K562 (cell line): ENCODE results near the gene TSSK2. TPM values are rescaled to one million over a fixed set of nuclear protein-coding genes. Genes with fewer than 3 reads are reported as not detected.
A peak's percentile ranks its signal among the peaks of the same experiment; 100 is the strongest.

Source experiments
- ATAC-seq: fragments of 200-7000 bp; cut with Tn5 transposase; 3 replicates; pipeline ENCODE4 v1.9.1; 2020; ENCODE audit warnings: moderate library complexity
- BruUV-seq: library from RNA; stranded (reverse); fragments of 400-500 nt; replicated peaks from 2 replicates; lab custom pipeline; 2021; lab: Mats Ljungman, UMichigan
- CTCF ChIA-PET: fragments of 300-600 bp; formaldehyde crosslinking; extraction: SDS; loops from one replicate; lab custom pipeline; 2021; ENCODE audit warnings: low intra/inter-chr PET ratio; lab: Yijun Ruan, JAX
- POLR2A ChIA-PET: fragments of 300-600, 350-650 bp; sonication (Branson Sonifier 250); formaldehyde crosslinking; extraction: SDS; loops from one replicate; lab custom pipeline; 2021; ENCODE audit warnings: antibody characterized with exemption, inconsistent platforms; lab: Yijun Ruan, JAX
- DNase-seq, 4 experiments: peaks; one replicate each; pipeline versions ENCODE4 v3.0.0 to v3.0.0-alpha.2; 2011 to 2018; ENCODE audit warnings: low spot score in 3 of 4, mixed read lengths in 3 of 4; ENCODE audit errors: extremely low read depth in 1 of 4
- FAIRE-seq: peaks from 2 replicates; lab custom pipeline; 2011; peaks lifted over from hg19 to GRCh38; lab: Jason Lieb, UNC
- H2AFZ ChIP-seq: 2 replicates; pipeline ENCODE4 v1.6.0; 2011; ENCODE audit warnings: low read depth, low read length, control low read depth, inconsistent platforms
- H3K27ac ChIP-seq: fragments of 200-600 bp; 3 replicates; pipeline ENCODE4 v1.8.0; 2011; ENCODE audit warnings: low read depth, mild to moderate bottlenecking, control low read depth, inconsistent platforms, low read length, moderate library complexity, mixed read lengths; ENCODE audit errors: extremely low read depth
- H3K27me3 ChIP-seq, 2 experiments: fragments of 300-600 bp in 1 of 2; 2 replicates in 1 of 2; 3 replicates in 1 of 2; pipeline versions ENCODE4 v1.6.0 to v1.8.0; 2011; ENCODE audit warnings: inconsistent platforms in 2 of 2, low read length in 2 of 2, mild to moderate bottlenecking in 1 of 2, mixed read lengths in 1 of 2, moderate library complexity in 1 of 2; ENCODE audit not compliant: control insufficient read depth in 2 of 2, insufficient read depth in 2 of 2
- H3K36me3 ChIP-seq: fragments of 300-600 bp; 3 replicates; pipeline ENCODE4 v1.8.0; 2011; ENCODE audit warnings: mild to moderate bottlenecking, low read length, inconsistent platforms; ENCODE audit not compliant: control insufficient read depth, insufficient read depth
- H3K4me1 ChIP-seq, 2 experiments: fragments of 200-600 bp in 1 of 2; replicated peaks in 1 of 2; 2 replicates in 1 of 2; 3 replicates in 1 of 2; pipeline versions ENCODE4 v1.5.1 to v1.8.0; 2011; ENCODE audit warnings: inconsistent platforms in 2 of 2, low read length in 2 of 2, mild to moderate bottlenecking in 1 of 2, mixed read lengths in 1 of 2, moderate library complexity in 1 of 2; ENCODE audit not compliant: control insufficient read depth in 2 of 2, insufficient read depth in 2 of 2
- H3K4me2 ChIP-seq: 2 replicates; pipeline ENCODE4 v1.6.1; 2011; ENCODE audit warnings: low read length, control low read depth, inconsistent platforms, mixed read lengths; ENCODE audit not compliant: insufficient read depth
- H3K4me3 ChIP-seq: fragments of 200-600 bp; sonication (generic), shearing (Covaris generic); 2 replicates; pipeline ENCODE4 v1.5.1; 2016; ENCODE audit warnings: control low read depth, inconsistent platforms
- H3K79me2 ChIP-seq: fragments of 200-600 bp; 3 replicates; pipeline ENCODE4 v1.8.0; 2011; ENCODE audit warnings: low read length, inconsistent platforms; ENCODE audit not compliant: control insufficient read depth, insufficient read depth
- H3K9ac ChIP-seq, 2 experiments: 2 replicates each; pipeline versions ENCODE4 v1.6.0 to v1.6.1; 2011; ENCODE audit warnings: low read depth in 2 of 2, low read length in 2 of 2, control low read depth in 1 of 2, inconsistent platforms in 1 of 2, mild to moderate bottlenecking in 1 of 2, mixed read lengths in 1 of 2; ENCODE audit not compliant: insufficient read depth in 1 of 2
- H3K9me1 ChIP-seq: one replicate; pipeline ENCODE4 v1.6.0; 2011; ENCODE audit warnings: inconsistent platforms, mild to moderate bottlenecking, low read length, moderate library complexity; ENCODE audit not compliant: control insufficient read depth, insufficient read depth
- H3K9me3 ChIP-seq: replicated peaks from 2 replicates; pipeline ENCODE4 v1.5.1; 2011; ENCODE audit warnings: low read depth, low read length, inconsistent platforms; ENCODE audit not compliant: control insufficient read depth, insufficient read depth
- H4K20me1 ChIP-seq: replicated peaks from 2 replicates; pipeline ENCODE4 v1.6.1; 2011; ENCODE audit warnings: low read length, inconsistent platforms, mixed read lengths; ENCODE audit not compliant: control insufficient read depth, insufficient read depth
- CHD1 ChIP-seq: fragments of 200-600 bp; sonication (generic); IDR thresholded peaks from one replicate; pipeline ENCODE4 v1.6.1; 2012; ENCODE audit warnings: mild to moderate bottlenecking, moderate library complexity, low read length, inconsistent platforms
- CTBP1 ChIP-seq: fragments of 450-650 bp; IDR thresholded peaks from 2 replicates; pipeline ENCODE4 v1.6.1; 2016; ENCODE audit warnings: borderline replicate concordance
- GTF3C2 ChIP-seq: IDR thresholded peaks from 3 replicates; pipeline ENCODE4 v1.6.1; 2011; ENCODE audit warnings: borderline replicate concordance, mild to moderate bottlenecking, moderate library complexity; ENCODE audit not compliant: insufficient read length; ENCODE audit errors: extremely low read depth
- MYC ChIP-seq, 2 experiments: fragments of 250-450 bp in 1 of 2; sonication (Bioruptor Pico) in 1 of 2; IDR thresholded peaks; 2 replicates each; pipeline versions ENCODE4 v1.5.1 to v1.6.1; 2012 to 2021; ENCODE audit warnings: low read depth in 2 of 2, borderline replicate concordance in 1 of 2, improper control_type of control experiment in 1 of 2, low read length in 1 of 2, mild to moderate bottlenecking in 1 of 2, moderate library complexity in 1 of 2
- NRF1 ChIP-seq, 2 experiments: fragments of 450-650 bp; IDR thresholded peaks in 1 of 2; conservative IDR thresholded peaks in 1 of 2; 2 replicates each; pipeline ENCODE4 v1.6.1; 2014; ENCODE audit warnings: mild to moderate bottlenecking in 2 of 2
- PHF8 ChIP-seq: fragments of 200-600 bp; sonication (generic); IDR thresholded peaks from 2 replicates; pipeline ENCODE4 v1.6.1; 2012; ENCODE audit warnings: mixed run types, mild to moderate bottlenecking, inconsistent platforms, low read length, moderate library complexity, borderline replicate concordance
- POLR2G ChIP-seq: fragments of 200-400 bp; formaldehyde crosslinking; IDR thresholded peaks from 2 replicates; pipeline ENCODE4 v1.6.1; 2017; ENCODE audit warnings: low read depth, mild to moderate bottlenecking, antibody characterized with exemption, low read length, moderate library complexity
- RAD21 ChIP-seq, 2 experiments: fragments of 250-450 bp in 1 of 2; fragments of 450-650 bp in 1 of 2; sonication (Bioruptor Pico) in 1 of 2; formaldehyde crosslinking in 1 of 2; IDR thresholded peaks in 1 of 2; conservative IDR thresholded peaks in 1 of 2; 2 replicates each; pipeline versions ENCODE4 v1.4.0 to v1.8.0; 2020 to 2022; ENCODE audit warnings: mild to moderate bottlenecking in 2 of 2, moderate library complexity in 1 of 2
- RBBP5 ChIP-seq: fragments of 200-600 bp; sonication (generic); IDR thresholded peaks from 2 replicates; pipeline ENCODE4 v1.6.1; 2012; ENCODE audit warnings: borderline replicate concordance, mild to moderate bottlenecking, low read length, control low read depth, inconsistent platforms; ENCODE audit not compliant: insufficient read depth, poor library complexity, severe bottlenecking
- RBM22 ChIP-seq: fragments of 200-400 bp; formaldehyde crosslinking; IDR thresholded peaks from 2 replicates; pipeline ENCODE4 v1.6.1; 2018; ENCODE audit warnings: low read length, low read depth; ENCODE audit not compliant: poor library complexity, severe bottlenecking
- RCOR1 ChIP-seq, 2 experiments: IDR thresholded peaks; 2 replicates each; pipeline ENCODE4 v1.6.1; 2012; ENCODE audit warnings: low read depth in 2 of 2, low read length in 2 of 2, borderline replicate concordance in 1 of 2, improper control_type of control experiment in 1 of 2
- SIX5 ChIP-seq, 2 experiments: IDR thresholded peaks; 2 replicates each; pipeline ENCODE4 v1.6.1; 2011; ENCODE audit warnings: low read length in 2 of 2, borderline replicate concordance in 1 of 2, low read depth in 1 of 2, mild to moderate bottlenecking in 1 of 2, moderate library complexity in 1 of 2; ENCODE audit not compliant: insufficient read depth in 1 of 2
- SMC3 ChIP-seq: conservative IDR thresholded peaks from 2 replicates; pipeline ENCODE4 v1.6.1; 2011; ENCODE audit warnings: low read depth, low read length, improper control_type of control experiment; ENCODE audit not compliant: insufficient read depth
- ZNF217 ChIP-seq: sonication (generic); formaldehyde crosslinking; IDR thresholded peaks from 2 replicates; pipeline ENCODE4 v1.8.0; 2022; ENCODE audit warnings: mild to moderate bottlenecking, missing genetic modification reagents
- ZNF23 ChIP-seq: fragments of 250-450 bp; sonication (Bioruptor Pico); IDR thresholded peaks from 2 replicates; pipeline ENCODE4 v1.4.0; 2020; ENCODE audit warnings: mild to moderate bottlenecking
- WGBS: fragments of 100-300 bp; shearing (Covaris generic); methylation state at CpG from one replicate; pipeline ENCODE4 v1.1.6; 2016; ENCODE audit warnings: low coverage, mixed read lengths; ENCODE audit not compliant: insufficient coverage; ENCODE audit errors: missing lambda C conversion rate; 5-methylcytosine and 5-hydroxymethylcytosine counted together
- in situ Hi-C: fragments of 300-500 bp; cut with MboI; formaldehyde crosslinking; loops from 4 replicates; pipeline ENCODE4 v1.15.0; 2018; ENCODE audit warnings: inconsistent platforms, mixed read lengths
- intact Hi-C: fragments of 100-400 bp; cut with micrococcal nuclease; formaldehyde crosslinking; loops from 2 replicates; pipeline ENCODE4 v1.14.2; 2022
- polyA plus RNA-seq, 8 experiments: library from polyadenylated mRNA; depleted of rRNA in 4 of 8; stranded (reverse) in 5 of 8; unstranded in 3 of 8; fragments of >200 nt; fragmentation: Nextera tagmentation in 2 of 8; fragmentation: Illumina TruSeq in 1 of 8; extraction: Ambion mirVana in 2 of 8; extraction: Trizol in 1 of 8; gene quantifications; 2 replicates each; pipeline versions ENCODE4 v1.2.1 to v1.2.3, GENCODE V29; 2011 to 2014; ENCODE audit warnings: inconsistent platforms in 1 of 8, missing spikeins in 1 of 8
- total RNA-seq, 7 experiments: library from RNA; depleted of rRNA in 6 of 7; stranded (reverse); fragments of >200 nt in 6 of 7; fragmentation: Illumina TruSeq in 2 of 7; extraction: Trizol in 2 of 7; gene quantifications; 2 replicates each; pipeline versions ENCODE4 v1.2.1 to v1.2.3, GENCODE V29; 2011 to 2021; ENCODE audit warnings: low replicate concordance in 1 of 7

The TSSK2 gene
- total and polyA plus RNA-seq, 9 of the 15 experiments (the other 6 are each of a cell fraction or from before 2014, with no cell fraction given) = 0.04 TPM; not detected in 8

DNA sequence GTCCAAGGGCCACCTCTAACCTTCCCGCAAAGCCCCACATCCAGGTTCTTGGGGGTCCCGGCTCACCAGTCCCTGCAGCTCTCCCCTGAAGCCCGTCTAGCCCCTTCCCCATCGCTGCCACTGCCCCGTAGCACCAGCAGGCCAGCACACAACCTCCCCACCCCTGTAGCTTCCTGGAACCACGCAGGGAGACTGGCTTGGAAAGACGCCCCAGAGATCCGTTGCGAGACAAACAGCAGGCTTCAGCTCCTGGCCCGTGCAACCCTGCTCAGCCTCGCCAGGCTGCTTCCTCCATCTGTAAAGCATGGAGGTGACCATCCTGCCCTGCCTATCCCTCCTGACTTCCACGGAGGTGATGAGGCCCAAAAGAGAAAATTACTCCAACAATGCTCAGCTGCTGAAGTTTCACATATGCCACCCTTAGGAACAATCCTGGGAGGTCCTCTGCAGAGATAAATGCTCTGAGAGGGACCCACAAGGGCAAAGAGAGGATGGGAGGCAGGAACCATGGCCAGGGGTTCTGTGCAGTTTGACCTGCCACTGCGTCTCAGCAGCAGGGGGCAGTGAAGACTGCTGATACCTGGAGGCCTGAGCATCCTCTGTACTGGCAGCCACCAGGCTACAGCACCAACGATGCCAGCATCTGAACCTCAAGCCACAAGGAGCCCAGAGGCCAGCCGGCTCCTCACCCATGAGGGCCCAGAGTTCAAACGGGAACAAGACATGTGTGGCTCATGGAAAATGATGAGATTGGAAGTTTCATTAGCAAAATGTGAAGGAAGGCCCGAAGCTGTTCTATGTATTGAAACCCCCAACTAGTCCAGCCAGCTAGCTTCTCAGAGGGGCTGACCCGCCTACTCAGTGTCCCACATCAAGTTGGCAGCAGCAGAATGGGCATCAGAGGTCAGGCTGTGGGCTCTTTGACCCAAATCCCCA lies 25.0 kb upstream of the TSSK2 start:
- Histone ChIP-seq H3K4me3 (no peak overlapping the region), H3K36me3 (peaks cover 37% of the 10 kb centered on the region), H3K4me2 (no peak overlapping the region), H4K20me1 (peaks cover 39% of the 10 kb centered on the region), H3K9me1 (peaks cover 5% of the 10 kb centered on the region), H3K27ac (no peak overlapping the region), H3K79me2 (peaks cover 90% of the 10 kb centered on the region), H3K27me3 (no peaks in the 10 kb centered on the region), H3K9ac (peak overlapping the region in 1 of 2 experiments; percentile 38; a peak in 1 of 4 replicates), H2AFZ (no peak overlapping the region), H3K4me1 (peaks cover 29 to 39% of the 10 kb centered on the region in 2 experiments), H3K9me3 (no peaks in the 10 kb centered on the region)
- DNase-seq (peak; percentile 63 to 73 (median 64)), ATAC-seq (peak; percentile 52), FAIRE-seq (no peak)
- 72% methylated on average over 18 of the region's 18 CpGs for WGBS
- CTCF ChIA-PET = interaction anchor here (0.6 to 0.7 kb wide), 3 partner anchors 39 to 523 kb away, joined by 3 read pairs; partner anchors contain the start of gene UFD1
- no TSS peak for BruUV-seq
- POLR2A ChIA-PET = interaction anchor here (0.6 to 6.0 kb wide), 7 partner anchors 9 to 1971 kb away, joined by 3 to 67 read pairs (median 4); partner anchors contain the start of gene DGCR2
- in situ Hi-C loops = no loop called here
- intact Hi-C loops = no loop called here
- TF ChIP-seq RCOR1 (IDR thresholded peaks at IDR 0.05; ENCODE audit: borderline replicate concordance in 1 of 2, low read depth in 2 of 2, low read length in 2 of 2) (peak in 1 of 2 experiments; percentile 79; a peak in 1 of 4 replicates), PHF8 (no peak; the same call in 1 of the 2 replicates), GTF3C2 (no peak), CHD1 (no peak), RBBP5 (peak; percentile 24), MYC (IDR thresholded peaks at IDR 0.05; ENCODE audit: low read depth, low read length) (no peak), MYC (CRISPR knock-in tag; IDR thresholded peaks at IDR 0.05; ENCODE audit: borderline replicate concordance, low read depth) (0 out of 2 replicates have a peak, but pooled peaks have one; percentile 72), CTBP1 (peak; percentile 70; the same call in 1 of the 2 replicates), RAD21 (CRISPR knock-in tag; conservative IDR thresholded peaks at IDR 0.05 in 1 of 2, IDR thresholded peaks at IDR 0.05 in 1 of 2) (peak; percentile 21 to 77; a peak in 3 of 4 replicates), SIX5 (IDR thresholded peaks at IDR 0.05; ENCODE audit: borderline replicate concordance in 1 of 2, insufficient read depth in 1 of 2, low read depth in 1 of 2, low read length in 2 of 2) (0 out of 4 replicates have a peak, but pooled peaks of 1 of the 2 experiments have one; percentile 10), ZNF23 (CRISPR knock-in tag) (no peak), NRF1 (conservative IDR thresholded peaks at IDR 0.05 in 1 of 2, IDR thresholded peaks at IDR 0.05 in 1 of 2) (0 out of 4 replicates have a peak, but pooled peaks of 1 of the 2 experiments have one; percentile 32), ZNF217 (no peak), RBM22 (no peak), SMC3 (peak; percentile 51; the same call in 1 of the 2 replicates), POLR2G (peak; percentile 48; the same call in 1 of the 2 replicates)
